ENCODE measurements around the gene CASP8.

Gene CASP8

DNA sequence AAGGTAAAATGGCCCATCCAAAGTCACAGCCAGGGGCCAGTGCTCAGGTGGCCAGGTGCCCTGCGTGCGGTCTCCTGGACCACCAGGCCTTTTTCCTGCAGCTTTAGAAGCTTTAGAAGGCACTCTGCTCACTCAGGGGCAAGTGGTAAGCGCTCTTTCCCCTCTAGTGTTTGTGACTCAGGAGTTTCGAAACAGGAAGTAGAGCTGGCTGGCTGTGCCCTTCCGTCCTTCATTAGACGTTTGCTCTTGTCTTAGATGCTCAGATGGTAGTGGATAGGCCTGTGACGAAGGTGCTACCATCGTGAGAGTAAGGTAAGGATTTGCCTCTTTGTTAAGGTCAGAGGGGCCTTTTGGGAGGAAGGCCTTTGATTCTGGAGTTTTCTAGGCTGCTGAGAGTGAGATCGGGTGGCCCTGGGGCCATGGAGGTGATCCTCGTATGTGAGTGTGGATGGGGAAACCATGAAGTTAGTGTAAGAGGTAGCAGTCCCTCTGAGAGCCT lies at the start of gene CASP8:
TSS of gene CASP8 (plus strand) at position 235 of the 499 bp plus-strand sequence. CDS start 5,951 bp downstream, outside the sequence.
- ATAC-seq: no peak
- TF ChIP-seq CSDC2 (CRISPR knock-in tag; IDR thresholded peaks at IDR 0.05) (no peak), BACH2 (CRISPR knock-in tag; IDR thresholded peaks at IDR 0.05; ENCODE audit: borderline replicate concordance) (no peak), ZNF70 (CRISPR knock-in tag; IDR thresholded peaks at IDR 0.05) (no peak), OSR1 (CRISPR knock-in tag; IDR thresholded peaks at IDR 0.05) (no peak), GLIS3 (CRISPR knock-in tag; IDR thresholded peaks at IDR 0.05) (no peak), TCF4 (CRISPR knock-in tag; IDR thresholded peaks at IDR 0.05; ENCODE audit: borderline replicate concordance) (no peak), ARNTL (CRISPR knock-in tag; IDR thresholded peaks at IDR 0.05; ENCODE audit: borderline replicate concordance, low read depth) (no peak), ISL1 (CRISPR knock-in tag; IDR thresholded peaks at IDR 0.05) (no peak), TOX (CRISPR knock-in tag; IDR thresholded peaks at IDR 0.05; ENCODE audit: borderline replicate concordance) (no peak), ZFP30 (CRISPR knock-in tag; IDR thresholded peaks at IDR 0.05) (no peak), ZNF8 (CRISPR knock-in tag; IDR thresholded peaks at IDR 0.05) (no peak), PPARA (CRISPR knock-in tag; IDR thresholded peaks at IDR 0.05; ENCODE audit: borderline replicate concordance) (no peak), SNAI2 (CRISPR knock-in tag; IDR thresholded peaks at IDR 0.05) (no peak)
- TF ChIP-seq, protein P1, sequence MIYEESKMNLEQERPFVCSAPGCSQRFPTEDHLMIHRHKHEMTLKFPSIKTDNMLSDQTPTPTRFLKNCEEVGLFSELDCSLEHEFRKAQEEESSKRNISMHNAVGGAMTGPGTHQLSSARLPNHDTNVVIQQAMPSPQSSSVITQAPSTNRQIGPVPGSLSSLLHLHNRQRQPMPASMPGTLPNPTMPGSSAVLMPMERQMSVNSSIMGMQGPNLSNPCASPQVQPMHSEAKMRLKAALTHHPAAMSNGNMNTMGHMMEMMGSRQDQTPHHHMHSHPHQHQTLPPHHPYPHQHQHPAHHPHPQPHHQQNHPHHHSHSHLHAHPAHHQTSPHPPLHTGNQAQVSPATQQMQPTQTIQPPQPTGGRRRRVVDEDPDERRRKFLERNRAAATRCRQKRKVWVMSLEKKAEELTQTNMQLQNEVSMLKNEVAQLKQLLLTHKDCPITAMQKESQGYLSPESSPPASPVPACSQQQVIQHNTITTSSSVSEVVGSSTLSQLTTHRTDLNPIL (CRISPR knock-in tag; IDR thresholded peaks at IDR 0.05; ENCODE audit: low read depth): no peak
- TF ChIP-seq, protein P2, sequence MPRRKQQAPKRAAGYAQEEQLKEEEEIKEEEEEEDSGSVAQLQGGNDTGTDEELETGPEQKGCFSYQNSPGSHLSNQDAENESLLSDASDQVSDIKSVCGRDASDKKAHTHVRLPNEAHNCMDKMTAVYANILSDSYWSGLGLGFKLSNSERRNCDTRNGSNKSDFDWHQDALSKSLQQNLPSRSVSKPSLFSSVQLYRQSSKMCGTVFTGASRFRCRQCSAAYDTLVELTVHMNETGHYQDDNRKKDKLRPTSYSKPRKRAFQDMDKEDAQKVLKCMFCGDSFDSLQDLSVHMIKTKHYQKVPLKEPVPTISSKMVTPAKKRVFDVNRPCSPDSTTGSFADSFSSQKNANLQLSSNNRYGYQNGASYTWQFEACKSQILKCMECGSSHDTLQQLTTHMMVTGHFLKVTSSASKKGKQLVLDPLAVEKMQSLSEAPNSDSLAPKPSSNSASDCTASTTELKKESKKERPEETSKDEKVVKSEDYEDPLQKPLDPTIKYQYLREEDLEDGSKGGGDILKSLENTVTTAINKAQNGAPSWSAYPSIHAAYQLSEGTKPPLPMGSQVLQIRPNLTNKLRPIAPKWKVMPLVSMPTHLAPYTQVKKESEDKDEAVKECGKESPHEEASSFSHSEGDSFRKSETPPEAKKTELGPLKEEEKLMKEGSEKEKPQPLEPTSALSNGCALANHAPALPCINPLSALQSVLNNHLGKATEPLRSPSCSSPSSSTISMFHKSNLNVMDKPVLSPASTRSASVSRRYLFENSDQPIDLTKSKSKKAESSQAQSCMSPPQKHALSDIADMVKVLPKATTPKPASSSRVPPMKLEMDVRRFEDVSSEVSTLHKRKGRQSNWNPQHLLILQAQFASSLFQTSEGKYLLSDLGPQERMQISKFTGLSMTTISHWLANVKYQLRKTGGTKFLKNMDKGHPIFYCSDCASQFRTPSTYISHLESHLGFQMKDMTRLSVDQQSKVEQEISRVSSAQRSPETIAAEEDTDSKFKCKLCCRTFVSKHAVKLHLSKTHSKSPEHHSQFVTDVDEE (CRISPR knock-in tag; IDR thresholded peaks at IDR 0.05): no peak
- TF ChIP-seq, protein P3, sequence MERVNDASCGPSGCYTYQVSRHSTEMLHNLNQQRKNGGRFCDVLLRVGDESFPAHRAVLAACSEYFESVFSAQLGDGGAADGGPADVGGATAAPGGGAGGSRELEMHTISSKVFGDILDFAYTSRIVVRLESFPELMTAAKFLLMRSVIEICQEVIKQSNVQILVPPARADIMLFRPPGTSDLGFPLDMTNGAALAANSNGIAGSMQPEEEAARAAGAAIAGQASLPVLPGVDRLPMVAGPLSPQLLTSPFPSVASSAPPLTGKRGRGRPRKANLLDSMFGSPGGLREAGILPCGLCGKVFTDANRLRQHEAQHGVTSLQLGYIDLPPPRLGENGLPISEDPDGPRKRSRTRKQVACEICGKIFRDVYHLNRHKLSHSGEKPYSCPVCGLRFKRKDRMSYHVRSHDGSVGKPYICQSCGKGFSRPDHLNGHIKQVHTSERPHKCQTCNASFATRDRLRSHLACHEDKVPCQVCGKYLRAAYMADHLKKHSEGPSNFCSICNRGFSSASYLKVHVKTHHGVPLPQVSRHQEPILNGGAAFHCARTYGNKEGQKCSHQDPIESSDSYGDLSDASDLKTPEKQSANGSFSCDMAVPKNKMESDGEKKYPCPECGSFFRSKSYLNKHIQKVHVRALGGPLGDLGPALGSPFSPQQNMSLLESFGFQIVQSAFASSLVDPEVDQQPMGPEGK (CRISPR knock-in tag; IDR thresholded peaks at IDR 0.05; ENCODE audit: borderline replicate concordance): no peak
- TF ChIP-seq, protein P4, sequence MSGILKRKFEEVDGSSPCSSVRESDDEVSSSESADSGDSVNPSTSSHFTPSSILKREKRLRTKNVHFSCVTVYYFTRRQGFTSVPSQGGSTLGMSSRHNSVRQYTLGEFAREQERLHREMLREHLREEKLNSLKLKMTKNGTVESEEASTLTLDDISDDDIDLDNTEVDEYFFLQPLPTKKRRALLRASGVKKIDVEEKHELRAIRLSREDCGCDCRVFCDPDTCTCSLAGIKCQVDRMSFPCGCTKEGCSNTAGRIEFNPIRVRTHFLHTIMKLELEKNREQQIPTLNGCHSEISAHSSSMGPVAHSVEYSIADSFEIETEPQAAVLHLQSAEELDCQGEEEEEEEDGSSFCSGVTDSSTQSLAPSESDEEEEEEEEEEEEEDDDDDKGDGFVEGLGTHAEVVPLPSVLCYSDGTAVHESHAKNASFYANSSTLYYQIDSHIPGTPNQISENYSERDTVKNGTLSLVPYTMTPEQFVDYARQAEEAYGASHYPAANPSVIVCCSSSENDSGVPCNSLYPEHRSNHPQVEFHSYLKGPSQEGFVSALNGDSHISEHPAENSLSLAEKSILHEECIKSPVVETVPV (CRISPR knock-in tag; IDR thresholded peaks at IDR 0.05): no peak

DNA sequence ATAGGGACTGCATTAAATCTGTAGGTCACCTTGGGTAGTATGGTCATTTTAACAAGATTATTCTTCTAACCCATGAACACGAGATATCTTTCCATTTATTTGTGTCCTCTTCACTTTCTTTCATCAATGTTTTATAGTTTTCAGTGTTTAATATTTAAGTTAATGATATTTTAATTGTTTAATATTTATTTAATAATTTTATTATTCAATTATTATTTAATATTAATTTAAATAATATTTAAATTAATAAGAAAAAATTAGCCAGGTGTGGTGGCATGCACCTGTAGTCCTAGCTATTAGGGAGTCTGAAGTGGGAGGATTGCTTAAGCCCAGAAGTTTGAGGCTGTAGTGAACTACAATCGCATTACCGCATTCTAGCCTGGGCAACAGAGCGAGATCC lies 44.4 kb upstream of the CASP8 start:
- no peak for ATAC-seq
- TF ChIP-seq ZC3H10 (CRISPR knock-in tag; IDR thresholded peaks at IDR 0.05) (no peak), BACH2 (CRISPR knock-in tag; IDR thresholded peaks at IDR 0.05; ENCODE audit: borderline replicate concordance) (no peak), ZNF565 (CRISPR knock-in tag; conservative IDR thresholded peaks at IDR 0.05; ENCODE audit: low read depth) (no peak), GLIS3 (CRISPR knock-in tag; IDR thresholded peaks at IDR 0.05) (no peak), SNAI2 (CRISPR knock-in tag; IDR thresholded peaks at IDR 0.05) (no peak), RARB (CRISPR knock-in tag; IDR thresholded peaks at IDR 0.05) (no peak), OSR1 (CRISPR knock-in tag; IDR thresholded peaks at IDR 0.05) (no peak), TOX (CRISPR knock-in tag; IDR thresholded peaks at IDR 0.05; ENCODE audit: borderline replicate concordance) (no peak)
- TF ChIP-seq, protein P2 (CRISPR knock-in tag; IDR thresholded peaks at IDR 0.05): no peak
- TF ChIP-seq, protein P5, sequence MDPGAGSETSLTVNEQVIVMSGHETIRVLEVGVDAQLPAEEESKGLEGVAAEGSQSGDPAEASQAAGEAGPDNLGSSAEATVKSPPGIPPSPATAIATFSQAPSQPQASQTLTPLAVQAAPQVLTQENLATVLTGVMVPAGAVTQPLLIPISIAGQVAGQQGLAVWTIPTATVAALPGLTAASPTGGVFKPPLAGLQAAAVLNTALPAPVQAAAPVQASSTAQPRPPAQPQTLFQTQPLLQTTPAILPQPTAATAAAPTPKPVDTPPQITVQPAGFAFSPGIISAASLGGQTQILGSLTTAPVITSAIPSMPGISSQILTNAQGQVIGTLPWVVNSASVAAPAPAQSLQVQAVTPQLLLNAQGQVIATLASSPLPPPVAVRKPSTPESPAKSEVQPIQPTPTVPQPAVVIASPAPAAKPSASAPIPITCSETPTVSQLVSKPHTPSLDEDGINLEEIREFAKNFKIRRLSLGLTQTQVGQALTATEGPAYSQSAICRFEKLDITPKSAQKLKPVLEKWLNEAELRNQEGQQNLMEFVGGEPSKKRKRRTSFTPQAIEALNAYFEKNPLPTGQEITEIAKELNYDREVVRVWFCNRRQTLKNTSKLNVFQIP (CRISPR knock-in tag; IDR thresholded peaks at IDR 0.05; ENCODE audit: borderline replicate concordance, low read depth): no peak
